Central memory CD4-positive, alpha-beta T cell (primary cell): ENCODE data around the gene KIAA0753.

ENCODE experiments used
- DNase-seq: peaks from one replicate; pipeline ENCODE4 v3.0.0; 2022

KIAA0753 gene

DNA sequence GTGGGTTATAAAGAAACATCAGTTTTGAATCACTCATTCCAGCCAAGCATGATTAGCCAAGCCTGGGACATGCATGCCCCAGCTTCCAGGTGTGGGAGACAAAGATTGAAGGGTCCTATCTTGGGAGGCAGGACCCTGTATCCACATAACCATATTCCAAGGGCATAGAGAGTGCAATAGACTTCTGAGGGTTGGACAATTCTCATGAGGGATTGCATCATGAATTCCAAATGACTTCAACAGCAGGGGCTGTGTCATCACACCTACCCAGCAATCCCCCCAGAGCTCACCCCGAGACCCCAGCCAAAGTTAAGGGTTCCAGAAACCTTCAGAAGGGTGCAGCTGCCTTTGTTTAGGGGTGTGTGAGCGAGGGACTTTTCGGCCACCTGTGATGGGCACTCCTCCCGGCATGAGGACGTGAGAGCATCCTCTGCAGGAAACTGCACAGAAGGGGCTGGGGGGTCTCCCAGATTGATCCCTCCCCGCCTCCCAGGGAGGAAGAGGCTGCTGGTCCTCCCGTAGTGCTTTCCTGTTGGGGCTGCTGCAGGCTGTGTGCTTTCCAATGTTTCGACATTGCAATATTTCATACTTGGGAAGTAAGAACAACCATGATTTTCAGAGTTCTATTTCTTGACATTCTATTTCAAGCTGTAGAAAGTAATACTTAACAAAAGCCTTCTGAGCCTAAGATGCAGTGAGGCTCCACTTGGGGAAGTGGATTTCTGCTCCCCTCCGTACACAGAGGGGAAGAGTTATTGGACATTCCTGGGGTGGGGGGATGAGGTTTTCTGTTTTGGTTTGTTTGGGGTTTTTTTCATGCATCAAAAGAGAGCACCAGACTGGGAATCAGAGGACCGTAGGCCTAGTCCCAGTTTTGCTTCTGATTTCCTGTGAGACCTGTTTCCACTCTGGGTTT, 70.9 kb downstream of the KIAA0753 start:
- no peak for DNase-seq

GRCh38 chr17:6568184-6568758, 72.2 kb downstream of the KIAA0753 start:
- no peak for DNase-seq

GRCh38 chr17:6567528-6568183, 72.9 kb downstream of the KIAA0753 start:
- no peak for DNase-seq

GRCh38 chr17:6561446-6561845, 79.1 kb downstream of the KIAA0753 start:
- no peak for DNase-seq

- no peak for DNase-seq
Measured at GRCh38 chr17:6560496-6560895, 80.0 kb downstream of the KIAA0753 start.

GRCh38 chr17:6559753-6560215, 80.7 kb downstream of the KIAA0753 start:
- no peak for DNase-seq

DNA sequence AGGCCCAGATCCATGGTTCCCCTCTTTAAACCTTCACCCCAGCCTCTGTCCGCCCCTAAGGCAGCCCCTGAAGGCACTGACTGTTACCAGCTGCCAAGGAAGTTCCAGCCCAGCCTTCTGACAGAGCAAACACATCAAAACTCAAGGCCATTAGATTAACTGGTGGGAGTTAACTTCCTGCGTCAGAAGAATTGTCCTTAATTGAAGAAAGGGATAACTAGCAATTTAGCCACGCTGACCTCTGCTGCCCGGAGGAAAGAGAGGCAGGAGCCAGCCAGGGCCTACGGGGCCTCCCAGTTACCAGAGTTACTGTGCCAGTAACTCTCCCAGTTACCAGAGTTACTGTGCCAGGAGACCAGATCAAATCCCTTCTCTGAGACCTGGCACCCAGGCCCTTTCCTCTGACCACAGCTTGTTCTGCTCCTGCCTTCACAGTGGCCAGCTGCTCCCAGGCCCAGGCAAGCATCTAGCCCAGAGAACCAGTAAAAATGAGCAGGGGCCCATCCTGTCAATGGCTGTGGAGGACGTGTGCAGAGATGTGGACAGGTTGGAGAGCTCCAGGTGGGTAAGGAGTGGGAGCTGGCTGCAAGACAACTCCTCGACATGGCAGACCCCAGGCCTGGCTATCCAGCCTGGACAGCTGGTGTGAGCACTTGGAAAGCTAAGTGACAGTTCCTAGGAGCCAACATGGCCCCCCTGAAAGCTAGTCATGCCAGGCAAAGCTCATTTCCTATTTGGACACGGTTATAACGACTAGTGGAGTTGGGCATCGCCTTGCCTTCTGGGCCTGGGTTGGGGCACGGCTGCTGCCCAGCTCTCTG, 81.4 kb downstream of the KIAA0753 start:
- DNase-seq = no peak

DNA sequence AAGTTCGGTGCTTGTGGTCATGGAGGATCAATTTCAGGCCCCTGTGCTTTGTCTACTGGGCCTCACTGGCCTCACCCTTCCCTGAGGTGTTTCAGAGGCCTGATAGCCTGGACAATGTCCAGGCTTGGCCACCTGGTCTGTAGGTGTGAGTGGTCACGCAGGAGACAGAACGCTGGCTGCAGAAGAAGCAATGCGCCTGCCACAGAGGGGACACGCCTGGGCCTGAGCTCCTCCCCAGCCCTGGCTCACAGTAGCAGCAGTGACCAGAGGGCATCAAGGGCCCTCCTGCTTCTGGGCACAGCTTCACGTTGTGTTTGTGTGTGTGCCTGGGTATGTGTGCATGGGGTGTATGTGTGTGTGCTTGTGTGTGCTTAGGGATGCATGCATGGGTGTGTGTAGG, 82.2 kb downstream of the KIAA0753 start:
- no peak for DNase-seq

- no peak for DNase-seq
Measured at GRCh38 chr17:6557040-6557438, 83.5 kb downstream of the KIAA0753 start.

- no peak for DNase-seq
Measured at GRCh38 chr17:6556121-6557039, 84.1 kb downstream of the KIAA0753 start, which contains the start of gene PITPNM3. Gene PITPNM3, minus strand, starts transcription at chr17:6556555. Its CDS starts 149 bp downstream, at chr17:6556406.

DNA sequence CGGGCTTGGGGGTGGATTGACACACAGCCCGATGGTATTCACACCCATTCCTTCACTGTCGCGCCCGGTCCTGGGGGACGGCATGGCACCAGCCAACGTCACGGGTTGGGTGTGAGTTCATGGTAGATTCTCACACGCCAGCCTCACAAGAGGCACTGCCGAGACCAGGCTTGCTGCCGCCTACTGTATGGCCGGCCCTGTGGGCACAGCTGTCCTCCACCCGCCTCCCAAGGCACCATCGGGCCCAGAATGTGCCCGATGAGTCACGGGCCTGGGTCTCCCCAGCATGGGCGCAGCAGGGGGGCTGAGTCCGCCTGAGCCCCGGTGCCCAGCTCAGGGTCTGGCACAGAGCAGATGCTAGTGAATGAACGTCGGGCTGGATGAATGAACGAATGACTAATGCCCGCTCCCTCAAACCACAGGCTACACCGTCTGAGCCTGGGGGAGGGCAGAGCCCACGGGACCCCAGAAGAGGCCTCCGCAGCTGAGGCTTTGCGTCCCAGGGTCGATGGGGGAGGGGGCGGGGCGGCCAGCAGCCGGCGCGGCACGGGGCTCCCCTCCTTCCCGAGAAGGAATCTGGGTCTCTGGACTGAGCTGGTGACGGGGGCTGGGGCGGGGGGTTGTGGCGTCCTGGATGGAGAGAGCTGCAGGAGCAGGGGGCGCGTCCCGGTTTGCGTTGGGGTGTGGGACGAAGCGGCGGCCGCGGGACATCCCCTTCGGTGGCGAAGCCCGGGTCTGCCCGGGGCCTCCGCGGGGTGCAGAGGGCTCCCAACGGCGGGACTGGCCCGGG, 85.0 kb downstream of the KIAA0753 start:
- DNase-seq = no peak

DNA sequence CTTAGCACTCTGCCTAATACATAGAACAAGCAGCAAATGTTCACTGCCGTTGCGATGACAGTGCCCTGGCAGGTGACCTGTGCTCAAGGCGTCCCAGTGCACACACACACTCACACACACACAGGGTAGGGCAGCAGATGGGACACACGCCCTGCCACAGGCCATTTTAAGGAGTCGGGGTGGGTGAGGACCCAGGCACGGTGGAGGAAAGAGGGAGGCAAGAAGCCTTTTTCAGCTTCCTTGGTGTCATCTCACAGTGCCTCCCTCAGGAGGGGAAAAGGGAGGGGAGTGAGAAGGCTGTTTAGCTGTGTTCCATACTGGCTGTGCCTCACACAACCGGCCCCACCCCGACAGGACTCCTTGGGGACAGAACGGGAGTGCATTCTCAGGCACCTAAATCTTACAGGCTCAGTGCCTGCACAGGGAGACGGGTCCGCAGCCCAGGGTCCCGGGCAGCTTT, 85.6 kb downstream of the KIAA0753 start:
- no peak for DNase-seq

- DNase-seq = no peak
Measured at GRCh38 chr17:6554342-6554741, 86.2 kb downstream of the KIAA0753 start.

GRCh38 chr17:6551869-6552531, 88.5 kb downstream of the KIAA0753 start:
- DNase-seq = no peak

GRCh38 chr17:6551356-6551755, 89.2 kb downstream of the KIAA0753 start:
- DNase-seq = no peak

GRCh38 chr17:6549384-6550036, 91.0 kb downstream of the KIAA0753 start:
- DNase-seq = no peak

GRCh38 chr17:6548578-6549330, 91.8 kb downstream of the KIAA0753 start:
- DNase-seq = no peak

DNA sequence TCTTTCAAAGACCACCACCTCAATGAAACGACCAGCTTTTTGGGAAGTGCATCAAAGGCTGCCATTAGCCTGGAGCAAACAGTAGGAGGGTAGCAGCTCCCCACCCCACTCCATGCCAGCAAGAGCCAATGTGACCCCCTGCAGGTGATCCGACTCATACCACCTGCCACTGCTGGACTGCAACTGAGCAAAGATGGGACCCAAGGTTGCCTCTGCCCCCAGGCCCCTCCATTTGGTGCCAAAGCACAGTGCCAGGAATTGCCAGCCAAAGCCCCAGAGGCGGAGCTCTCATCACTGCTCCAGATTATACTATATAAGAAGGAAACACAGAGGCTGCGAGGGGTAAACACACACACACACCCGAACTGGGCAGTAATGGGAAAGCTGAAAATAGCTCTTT, 92.5 kb downstream of the KIAA0753 start:
- DNase-seq = no peak

- DNase-seq = no peak
Measured at GRCh38 chr17:6547336-6547735, 93.2 kb downstream of the KIAA0753 start.
